NCI-H524 (cell line): ENCODE results near the gene HCN1.

Source experiments
- DNase-seq, 2 experiments: peaks; one replicate each; lab custom pipeline; 2025; lab: John Stamatoyannopoulos, UW

HCN1 gene

GRCh38 chr5:45696206-45696836, at the start of gene HCN1:
TSS of gene HCN1 (minus strand) at chr5:45696380.
- peak; percentile 87 to 94 for DNase-seq

GRCh38 chr5:45741110-45741509, 44.9 kb upstream of the HCN1 start:
- DNase-seq = no peak

GRCh38 chr5:45737153-45737552, 41.0 kb upstream of the HCN1 start:
- DNase-seq = no peak

- no peak for DNase-seq
Observed at GRCh38 chr5:45725537-45725936, 29.4 kb upstream of the HCN1 start.

GRCh38 chr5:45697201-45697600, 1.0 kb upstream of the HCN1 start:
- peak; percentile 92 to 93 for DNase-seq

- peak in 1 of 2 experiments; percentile 66 for DNase-seq
Observed at GRCh38 chr5:45695804-45696156, 400 bp downstream of the HCN1 start.

GRCh38 chr5:45694971-45695803, 993 bp downstream of the HCN1 start:
- DNase-seq = peak; percentile 64 to 74

GRCh38 chr5:45694255-45694814, 1.8 kb downstream of the HCN1 start:
- DNase-seq = peak in 1 of 2 experiments; percentile 70

- DNase-seq = no peak
Observed at GRCh38 chr5:45692481-45692880, 3.7 kb downstream of the HCN1 start.

GRCh38 chr5:45691656-45692055, 4.5 kb downstream of the HCN1 start:
- no peak for DNase-seq

- no peak for DNase-seq
Observed at GRCh38 chr5:45687701-45688100, 8.5 kb downstream of the HCN1 start.

GRCh38 chr5:45686620-45687019, 9.6 kb downstream of the HCN1 start:
- no peak for DNase-seq

- no peak for DNase-seq
Observed at GRCh38 chr5:45684118-45684517, 12.1 kb downstream of the HCN1 start.

- no peak for DNase-seq
Observed at GRCh38 chr5:45680950-45681349, 15.2 kb downstream of the HCN1 start.

- no peak for DNase-seq
Observed at GRCh38 chr5:45677524-45677923, 18.7 kb downstream of the HCN1 start.

- no peak for DNase-seq
Observed at GRCh38 chr5:45672271-45672670, 23.9 kb downstream of the HCN1 start.

GRCh38 chr5:45648744-45649143, 47.4 kb downstream of the HCN1 start:
- DNase-seq = no peak

GRCh38 chr5:45643056-45643455, 53.1 kb downstream of the HCN1 start:
- peak; percentile 84 to 97 for DNase-seq

GRCh38 chr5:45642370-45642769, 53.8 kb downstream of the HCN1 start:
- DNase-seq = peak; percentile 14 to 53

GRCh38 chr5:45639040-45639439, 57.1 kb downstream of the HCN1 start:
- DNase-seq = peak in 1 of 2 experiments; percentile 37

GRCh38 chr5:45627076-45627656, 69.0 kb downstream of the HCN1 start:
- no peak for DNase-seq

- no peak for DNase-seq
Observed at GRCh38 chr5:45623832-45624231, 72.3 kb downstream of the HCN1 start.

- DNase-seq = no peak
Observed at GRCh38 chr5:45622365-45622764, 73.8 kb downstream of the HCN1 start.
